MCF 10A (cell line): Measurements from ENCODE around the gene GPATCH1. TPM values are rescaled to one million over a fixed set of nuclear protein-coding genes. Genes with fewer than 3 reads are reported as not detected.

Experiments used
- BruUV-seq: library from RNA; stranded (reverse); fragments of 400-500 nt; replicated peaks from 2 replicates; lab custom pipeline; 2021; lab: Mats Ljungman, UMichigan
- CTCF ChIA-PET: fragments of 300-600 bp; sonication (Branson Sonifier 250); formaldehyde crosslinking; extraction: SDS; loops from one replicate; lab custom pipeline; 2021; ENCODE audit warnings: antibody characterized with exemption, inconsistent platforms; lab: Yijun Ruan, JAX
- POLR2A ChIA-PET: fragments of 300-600, 350-650 bp; sonication (Branson Sonifier 250); formaldehyde crosslinking; extraction: SDS; loops from one replicate; lab custom pipeline; 2020; ENCODE audit warnings: antibody characterized with exemption, inconsistent platforms; lab: Yijun Ruan, JAX
- DNase-seq: peaks from one replicate; pipeline ENCODE4 v3.0.0-alpha.2; 2018; ENCODE audit not compliant: unreplicated experiment
- H3K27ac Mint-ChIP-seq: one replicate; pipeline ENCODE4 v1.8.0; 2022; ENCODE audit warnings: mild to moderate bottlenecking, low read depth, mixed read lengths; ENCODE audit not compliant: unreplicated experiment
- H3K27me3 Mint-ChIP-seq: one replicate; pipeline ENCODE4 v1.8.0; 2022; ENCODE audit warnings: mixed read lengths; ENCODE audit not compliant: insufficient read depth, unreplicated experiment
- H3K36me3 Mint-ChIP-seq: one replicate; pipeline ENCODE4 v1.8.0; 2022; ENCODE audit warnings: mild to moderate bottlenecking, moderate library complexity, mixed read lengths; ENCODE audit not compliant: insufficient read depth, unreplicated experiment
- H3K4me1 Mint-ChIP-seq: one replicate; pipeline ENCODE4 v1.8.0; 2022; ENCODE audit warnings: mixed read lengths; ENCODE audit not compliant: insufficient read depth, unreplicated experiment
- H3K4me3 Mint-ChIP-seq: one replicate; pipeline ENCODE4 v1.8.0; 2022; ENCODE audit warnings: mild to moderate bottlenecking, moderate library complexity, mixed read lengths; ENCODE audit not compliant: unreplicated experiment
- H3K9me3 Mint-ChIP-seq: one replicate; pipeline ENCODE4 v1.8.0; 2022; ENCODE audit warnings: mixed read lengths; ENCODE audit not compliant: unreplicated experiment
- intact Hi-C: fragments of 100-400 bp; cut with micrococcal nuclease; formaldehyde crosslinking; loops from 2 replicates; pipeline ENCODE4 v1.14.1; 2022
- total RNA-seq: library from RNA; stranded (reverse); gene quantifications from 2 replicates; pipeline ENCODE4 v1.2.3, GENCODE V29; 2022
- TF ChIP-seq, protein P1 (sequence below): fragments of 200-600 bp; IDR thresholded peaks from one replicate; pipeline ENCODE4 v1.8.0; 2022; ENCODE audit warnings: antibody characterized with exemption, mild to moderate bottlenecking; ENCODE audit not compliant: unreplicated experiment

Gene GPATCH1
- total RNA-seq, 1 experiment from 2014 or later, result 5.1 TPM

DNA sequence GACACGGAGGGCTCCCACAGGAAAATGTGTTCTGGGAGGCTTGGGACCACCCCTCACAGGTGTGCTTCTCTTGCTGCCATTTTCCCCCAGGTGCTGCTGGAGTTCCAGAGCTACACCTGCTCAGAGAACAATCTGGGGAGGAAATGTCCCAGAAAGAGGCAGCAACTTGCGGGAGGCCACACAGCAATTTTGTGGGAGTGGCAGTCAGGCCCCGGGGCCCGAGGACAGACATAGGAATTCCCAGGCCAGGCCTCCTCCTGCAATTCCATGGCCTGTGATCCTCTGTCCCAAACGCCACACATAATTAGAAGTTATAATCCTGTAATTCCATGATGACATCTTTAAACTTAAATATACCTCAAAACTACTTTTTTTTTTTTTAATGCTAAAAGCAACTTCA is 18.1 kb upstream of the GPATCH1 start:
- TSS peak; percentile 39 for BruUV-seq
- Mint-ChIP-seq H3K9me3 (no peaks in the 10 kb centered on the region), H3K27me3 (no peaks in the 10 kb centered on the region), H3K4me1 (no peaks in the 10 kb centered on the region), H3K27ac (no peak overlapping the region), H3K36me3 (no peaks in the 10 kb centered on the region), H3K4me3 (no peak overlapping the region)
- POLR2A ChIA-PET, result interaction anchor here (1.7 kb wide), 1 partner anchor 11 kb away, joined by 8 read pairs; no protein-coding TSS in a partner anchor
- DNase-seq, result no peak
- TF ChIP-seq, protein P1, sequence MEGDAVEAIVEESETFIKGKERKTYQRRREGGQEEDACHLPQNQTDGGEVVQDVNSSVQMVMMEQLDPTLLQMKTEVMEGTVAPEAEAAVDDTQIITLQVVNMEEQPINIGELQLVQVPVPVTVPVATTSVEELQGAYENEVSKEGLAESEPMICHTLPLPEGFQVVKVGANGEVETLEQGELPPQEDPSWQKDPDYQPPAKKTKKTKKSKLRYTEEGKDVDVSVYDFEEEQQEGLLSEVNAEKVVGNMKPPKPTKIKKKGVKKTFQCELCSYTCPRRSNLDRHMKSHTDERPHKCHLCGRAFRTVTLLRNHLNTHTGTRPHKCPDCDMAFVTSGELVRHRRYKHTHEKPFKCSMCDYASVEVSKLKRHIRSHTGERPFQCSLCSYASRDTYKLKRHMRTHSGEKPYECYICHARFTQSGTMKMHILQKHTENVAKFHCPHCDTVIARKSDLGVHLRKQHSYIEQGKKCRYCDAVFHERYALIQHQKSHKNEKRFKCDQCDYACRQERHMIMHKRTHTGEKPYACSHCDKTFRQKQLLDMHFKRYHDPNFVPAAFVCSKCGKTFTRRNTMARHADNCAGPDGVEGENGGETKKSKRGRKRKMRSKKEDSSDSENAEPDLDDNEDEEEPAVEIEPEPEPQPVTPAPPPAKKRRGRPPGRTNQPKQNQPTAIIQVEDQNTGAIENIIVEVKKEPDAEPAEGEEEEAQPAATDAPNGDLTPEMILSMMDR, result no peak
- CTCF ChIA-PET, result interaction anchor here (0.5 to 1.2 kb wide), 4 partner anchors 13 to 487 kb away, joined by 3 to 5 read pairs (median 4); no protein-coding TSS in a partner anchor
- intact Hi-C loops, result no loop called here

DNA sequence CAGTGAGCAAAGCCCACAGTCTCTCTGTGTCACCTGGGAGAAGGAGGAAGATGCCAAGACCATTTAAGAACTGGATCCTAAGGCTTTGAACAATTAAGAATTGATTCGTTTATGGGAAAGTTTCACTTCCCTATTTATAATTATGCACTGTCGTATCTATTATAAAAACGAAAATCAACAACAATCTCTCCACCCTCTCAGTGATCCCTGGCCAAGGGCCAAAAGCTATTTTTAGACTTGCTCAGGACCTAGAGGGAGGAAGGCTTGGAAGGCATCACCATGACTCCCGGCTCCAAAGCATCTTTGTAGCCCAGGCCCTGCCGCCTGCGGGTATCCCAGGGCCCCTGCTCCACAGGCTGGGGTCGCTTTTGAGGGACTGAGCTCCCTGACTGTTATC is 17.6 kb upstream of the GPATCH1 start:
- ChIA-PET POLR2A (interaction anchor here (0.7 to 3.0 kb wide), 5 partner anchors 9 to 18 kb away, joined by 3 to 10 read pairs (median 3); partner anchors contain the start of gene GPATCH1), CTCF (interaction anchor here (0.6 to 1.2 kb wide), 3 partner anchors 16 to 90 kb away, joined by 3 to 5 read pairs (median 4); no protein-coding TSS in a partner anchor)
- intact Hi-C loops, result no loop called here
- Mint-ChIP-seq H3K27ac (no peak overlapping the region), H3K36me3 (no peaks in the 10 kb centered on the region), H3K4me3 (peak overlapping the region; percentile 70), H3K27me3 (no peaks in the 10 kb centered on the region), H3K9me3 (no peaks in the 10 kb centered on the region), H3K4me1 (no peaks in the 10 kb centered on the region)
- peak; percentile 20 for DNase-seq
- TF ChIP-seq, protein P1, result no peak
- BruUV-seq, result no TSS peak

DNA sequence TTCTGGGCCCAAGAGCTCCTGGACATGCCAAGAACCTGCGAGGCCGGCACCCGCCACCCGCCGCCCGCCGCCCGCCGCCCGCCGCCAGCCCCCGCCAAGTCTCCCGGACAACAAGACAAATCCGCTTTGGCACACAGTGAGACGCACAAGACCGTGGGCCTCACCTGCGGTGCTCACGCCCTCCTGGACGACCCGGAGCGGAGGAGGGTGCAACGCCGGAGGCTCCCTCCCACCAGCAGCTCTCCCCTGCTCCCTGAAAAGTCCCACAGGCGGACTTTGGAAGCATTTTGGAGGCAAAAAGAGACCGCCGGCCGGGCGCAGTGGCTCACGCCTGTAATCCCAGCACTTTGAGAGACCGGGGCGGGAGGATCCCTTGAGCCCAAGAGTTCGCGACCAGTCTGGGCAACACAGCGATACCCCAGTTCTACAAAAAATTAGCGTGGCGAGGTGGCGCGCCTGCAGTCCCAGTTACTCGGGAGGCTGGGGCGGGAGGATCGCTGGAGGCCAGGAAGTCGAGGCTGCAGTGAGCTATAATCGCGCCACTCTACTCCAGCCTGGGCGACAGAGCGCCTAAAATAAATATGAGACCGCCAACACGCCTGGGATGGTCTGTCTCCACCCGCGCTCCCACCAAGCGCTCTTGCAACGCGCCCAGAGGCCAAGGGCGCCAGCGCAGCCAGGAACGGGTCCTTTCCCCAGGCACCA is 17.1 kb upstream of the GPATCH1 start:
- intact Hi-C loops, result no loop called here
- TF ChIP-seq, protein P1, result no peak
- H3K9me3 Mint-ChIP-seq, result no peaks in the 10 kb centered on the region
- peak; percentile 16 for DNase-seq
- H3K4me1 Mint-ChIP-seq, result no peaks in the 10 kb centered on the region
- ChIA-PET CTCF (interaction anchor here (0.6 to 1.2 kb wide), 3 partner anchors 17 to 91 kb away, joined by 3 to 5 read pairs (median 4); no protein-coding TSS in a partner anchor), POLR2A (interaction anchor here (0.7 to 3.0 kb wide), 5 partner anchors 10 to 17 kb away, joined by 3 to 10 read pairs (median 3); partner anchors contain the start of gene GPATCH1)
- no peaks in the 10 kb centered on the region for H3K36me3 Mint-ChIP-seq
- H3K27me3 Mint-ChIP-seq, result no peaks in the 10 kb centered on the region
- H3K4me3 Mint-ChIP-seq, result peak overlapping the region; percentile 70
- H3K27ac Mint-ChIP-seq, result no peak overlapping the region
- no TSS peak for BruUV-seq

DNA sequence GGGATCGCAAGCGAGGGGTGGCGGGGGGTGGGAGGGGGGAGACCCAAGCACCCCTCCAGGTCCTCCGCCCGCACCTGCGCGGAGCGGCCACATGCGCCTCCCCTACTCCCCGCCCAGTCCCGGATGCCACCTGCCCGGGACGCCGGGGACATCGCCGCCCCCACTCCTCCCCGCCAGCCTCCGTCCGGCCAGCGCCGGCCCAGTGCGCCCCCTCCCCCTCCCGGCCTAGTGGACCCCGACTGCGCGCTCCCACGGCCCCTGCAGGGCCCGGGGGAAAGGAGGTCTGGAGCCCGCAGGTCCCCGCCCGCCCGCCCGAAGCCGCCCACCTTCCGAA is 16.6 kb upstream of the GPATCH1 start:
- Mint-ChIP-seq H3K9me3 (no peaks in the 10 kb centered on the region), H3K4me1 (no peaks in the 10 kb centered on the region), H3K36me3 (no peaks in the 10 kb centered on the region), H3K27ac (no peak overlapping the region), H3K27me3 (no peaks in the 10 kb centered on the region), H3K4me3 (peak overlapping the region; percentile 70)
- DNase-seq, result no peak
- CTCF ChIA-PET, result interaction anchor here (0.6 to 1.3 kb wide), 2 partner anchors 20 to 88 kb away, joined by 3 to 5 read pairs; no protein-coding TSS in a partner anchor
- TF ChIP-seq, protein P1, result no peak
- intact Hi-C loops, result no loop called here
- POLR2A ChIA-PET, result interaction anchor here (1.2 to 3.0 kb wide), 3 partner anchors 12 to 17 kb away, joined by 3 to 10 read pairs (median 8); partner anchors contain the start of gene GPATCH1
- BruUV-seq, result no TSS peak
